ENCODE measurements around the gene RPL36. TPM values are rescaled to one million over a fixed set of nuclear protein-coding genes. Genes with fewer than 3 reads are reported as not detected.

Gene RPL36
- total and polyA plus RNA-seq, 9 of the 15 experiments (the other 6 are each of a cell fraction or from before 2014, with no cell fraction given), result 350 to 3,412 (median 1,507) TPM

GRCh38 chr19:5690125-5690954, at the start of gene RPL36 (continued):
- TF ChIP-seq, protein P1, sequence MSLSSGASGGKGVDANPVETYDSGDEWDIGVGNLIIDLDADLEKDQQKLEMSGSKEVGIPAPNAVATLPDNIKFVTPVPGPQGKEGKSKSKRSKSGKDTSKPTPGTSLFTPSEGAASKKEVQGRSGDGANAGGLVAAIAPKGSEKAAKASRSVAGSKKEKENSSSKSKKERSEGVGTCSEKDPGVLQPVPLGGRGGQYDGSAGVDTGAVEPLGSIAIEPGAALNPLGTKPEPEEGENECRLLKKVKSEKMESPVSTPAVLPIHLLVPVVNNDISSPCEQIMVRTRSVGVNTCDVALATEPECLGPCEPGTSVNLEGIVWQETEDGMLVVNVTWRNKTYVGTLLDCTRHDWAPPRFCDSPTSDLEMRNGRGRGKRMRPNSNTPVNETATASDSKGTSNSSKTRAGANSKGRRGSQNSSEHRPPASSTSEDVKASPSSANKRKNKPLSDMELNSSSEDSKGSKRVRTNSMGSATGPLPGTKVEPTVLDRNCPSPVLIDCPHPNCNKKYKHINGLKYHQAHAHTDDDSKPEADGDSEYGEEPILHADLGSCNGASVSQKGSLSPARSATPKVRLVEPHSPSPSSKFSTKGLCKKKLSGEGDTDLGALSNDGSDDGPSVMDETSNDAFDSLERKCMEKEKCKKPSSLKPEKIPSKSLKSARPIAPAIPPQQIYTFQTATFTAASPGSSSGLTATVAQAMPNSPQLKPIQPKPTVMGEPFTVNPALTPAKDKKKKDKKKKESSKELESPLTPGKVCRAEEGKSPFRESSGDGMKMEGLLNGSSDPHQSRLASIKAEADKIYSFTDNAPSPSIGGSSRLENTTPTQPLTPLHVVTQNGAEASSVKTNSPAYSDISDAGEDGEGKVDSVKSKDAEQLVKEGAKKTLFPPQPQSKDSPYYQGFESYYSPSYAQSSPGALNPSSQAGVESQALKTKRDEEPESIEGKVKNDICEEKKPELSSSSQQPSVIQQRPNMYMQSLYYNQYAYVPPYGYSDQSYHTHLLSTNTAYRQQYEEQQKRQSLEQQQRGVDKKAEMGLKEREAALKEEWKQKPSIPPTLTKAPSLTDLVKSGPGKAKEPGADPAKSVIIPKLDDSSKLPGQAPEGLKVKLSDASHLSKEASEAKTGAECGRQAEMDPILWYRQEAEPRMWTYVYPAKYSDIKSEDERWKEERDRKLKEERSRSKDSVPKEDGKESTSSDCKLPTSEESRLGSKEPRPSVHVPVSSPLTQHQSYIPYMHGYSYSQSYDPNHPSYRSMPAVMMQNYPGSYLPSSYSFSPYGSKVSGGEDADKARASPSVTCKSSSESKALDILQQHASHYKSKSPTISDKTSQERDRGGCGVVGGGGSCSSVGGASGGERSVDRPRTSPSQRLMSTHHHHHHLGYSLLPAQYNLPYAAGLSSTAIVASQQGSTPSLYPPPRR (CRISPR knock-in tag; IDR thresholded peaks at IDR 0.05; ENCODE audit: borderline replicate concordance), result peak; percentile 82; the same call in 1 of the 2 replicates
- no peak for TF ChIP-seq CAMTA2 (CRISPR knock-in tag; conservative IDR thresholded peaks at IDR 0.05)
- no peak for TF ChIP-seq ZNF384 (IDR thresholded peaks at IDR 0.05; ENCODE audit: low read depth, low read length)
- TF ChIP-seq CREB3L1 (IDR thresholded peaks at IDR 0.05; ENCODE audit: borderline replicate concordance, low read depth), result peak; percentile 88; the same call in 1 of the 2 replicates
- TF ChIP-seq PRPF4 (IDR thresholded peaks at IDR 0.05; ENCODE audit: insufficient read depth, low read depth, low read length, poor library complexity, severe bottlenecking), result peak; percentile 96
- 0 out of 2 replicates have a peak, but pooled peaks have one; percentile 33 for TF ChIP-seq GATAD2A (IDR thresholded peaks at IDR 0.05)
- no peak for TF ChIP-seq DDX20 (tag; IDR thresholded peaks at IDR 0.05; ENCODE audit: low read depth)
- TF ChIP-seq, protein P2, sequence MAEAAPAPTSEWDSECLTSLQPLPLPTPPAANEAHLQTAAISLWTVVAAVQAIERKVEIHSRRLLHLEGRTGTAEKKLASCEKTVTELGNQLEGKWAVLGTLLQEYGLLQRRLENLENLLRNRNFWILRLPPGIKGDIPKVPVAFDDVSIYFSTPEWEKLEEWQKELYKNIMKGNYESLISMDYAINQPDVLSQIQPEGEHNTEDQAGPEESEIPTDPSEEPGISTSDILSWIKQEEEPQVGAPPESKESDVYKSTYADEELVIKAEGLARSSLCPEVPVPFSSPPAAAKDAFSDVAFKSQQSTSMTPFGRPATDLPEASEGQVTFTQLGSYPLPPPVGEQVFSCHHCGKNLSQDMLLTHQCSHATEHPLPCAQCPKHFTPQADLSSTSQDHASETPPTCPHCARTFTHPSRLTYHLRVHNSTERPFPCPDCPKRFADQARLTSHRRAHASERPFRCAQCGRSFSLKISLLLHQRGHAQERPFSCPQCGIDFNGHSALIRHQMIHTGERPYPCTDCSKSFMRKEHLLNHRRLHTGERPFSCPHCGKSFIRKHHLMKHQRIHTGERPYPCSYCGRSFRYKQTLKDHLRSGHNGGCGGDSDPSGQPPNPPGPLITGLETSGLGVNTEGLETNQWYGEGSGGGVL (CRISPR knock-in tag; IDR thresholded peaks at IDR 0.05), result no peak
- no peak for TF ChIP-seq TFE3 (CRISPR knock-in tag; IDR thresholded peaks at IDR 0.05)
- TF ChIP-seq POLR3G (IDR thresholded peaks at IDR 0.05; ENCODE audit: extremely low read depth, insufficient read length, insufficient replicate concordance), result no peak
- no peak for TF ChIP-seq MED1 (CRISPR knock-in tag; IDR thresholded peaks at IDR 0.05; ENCODE audit: borderline replicate concordance)
- peak; percentile 88 for TF ChIP-seq MBD2 (IDR thresholded peaks at IDR 0.05; ENCODE audit: borderline replicate concordance, low read depth)
- TF ChIP-seq ZNF699 (CRISPR knock-in tag; IDR thresholded peaks at IDR 0.05; ENCODE audit: insufficient replicate concordance), result no peak
- TF ChIP-seq RFX1 (IDR thresholded peaks at IDR 0.05), result no peak
- TF ChIP-seq STAT5B (CRISPR knock-in tag; IDR thresholded peaks at IDR 0.05), result no peak
- peak; percentile 32; the same call in 1 of the 2 replicates for TF ChIP-seq BHLHE40 (IDR thresholded peaks at IDR 0.05; ENCODE audit: low read length)
- TF ChIP-seq ZBTB1 (CRISPR knock-in tag; IDR thresholded peaks at IDR 0.05; ENCODE audit: borderline replicate concordance, low read depth), result 0 out of 2 replicates have a peak, but pooled peaks have one; percentile 63

Data from K562 (cell line).